ENCODE measurements around the gene PHOSPHO1.

PHOSPHO1 gene

GRCh38 chr17:49198211-49198610 is 32.4 kb downstream of the PHOSPHO1 start:
- TF ChIP-seq, protein P1, sequence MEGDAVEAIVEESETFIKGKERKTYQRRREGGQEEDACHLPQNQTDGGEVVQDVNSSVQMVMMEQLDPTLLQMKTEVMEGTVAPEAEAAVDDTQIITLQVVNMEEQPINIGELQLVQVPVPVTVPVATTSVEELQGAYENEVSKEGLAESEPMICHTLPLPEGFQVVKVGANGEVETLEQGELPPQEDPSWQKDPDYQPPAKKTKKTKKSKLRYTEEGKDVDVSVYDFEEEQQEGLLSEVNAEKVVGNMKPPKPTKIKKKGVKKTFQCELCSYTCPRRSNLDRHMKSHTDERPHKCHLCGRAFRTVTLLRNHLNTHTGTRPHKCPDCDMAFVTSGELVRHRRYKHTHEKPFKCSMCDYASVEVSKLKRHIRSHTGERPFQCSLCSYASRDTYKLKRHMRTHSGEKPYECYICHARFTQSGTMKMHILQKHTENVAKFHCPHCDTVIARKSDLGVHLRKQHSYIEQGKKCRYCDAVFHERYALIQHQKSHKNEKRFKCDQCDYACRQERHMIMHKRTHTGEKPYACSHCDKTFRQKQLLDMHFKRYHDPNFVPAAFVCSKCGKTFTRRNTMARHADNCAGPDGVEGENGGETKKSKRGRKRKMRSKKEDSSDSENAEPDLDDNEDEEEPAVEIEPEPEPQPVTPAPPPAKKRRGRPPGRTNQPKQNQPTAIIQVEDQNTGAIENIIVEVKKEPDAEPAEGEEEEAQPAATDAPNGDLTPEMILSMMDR (IDR thresholded peaks at IDR 0.05; ENCODE audit: low read length, missing control alignments): no peak
- H3K4me3 ChIP-seq (replicated peaks; ENCODE audit: low read depth, low read length): no peak overlapping the region
- no peak for DNase-seq (ENCODE audit: low read depth)

GRCh38 chr17:49197346-49197998 is 33.1 kb downstream of the PHOSPHO1 start:
- TF ChIP-seq, protein P1 (IDR thresholded peaks at IDR 0.05; ENCODE audit: low read length, missing control alignments): no peak
- no peak for DNase-seq (ENCODE audit: low read depth)
- no peak overlapping the region for H3K4me3 ChIP-seq (replicated peaks; ENCODE audit: low read depth, low read length)

DNA sequence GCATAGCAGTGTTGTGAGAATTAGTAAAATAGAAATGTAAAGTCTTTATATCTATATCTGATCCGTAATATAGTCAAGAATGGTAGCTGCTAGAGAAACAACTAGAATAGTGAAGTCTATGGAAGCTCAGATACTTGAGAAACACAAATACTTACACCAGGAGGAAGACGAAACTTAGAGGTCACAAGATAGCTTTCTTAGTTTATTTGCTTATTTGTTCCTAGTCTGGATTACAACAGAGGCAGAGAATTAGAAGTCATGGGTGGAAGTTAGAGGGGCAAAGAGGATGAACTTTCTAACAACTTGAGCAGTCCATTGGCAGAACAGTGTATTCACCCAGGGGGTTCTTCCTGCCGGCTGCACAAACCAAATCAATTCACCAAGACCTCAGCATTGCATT is 34.1 kb downstream of the PHOSPHO1 start:
- no peak overlapping the region for H3K4me3 ChIP-seq (replicated peaks; ENCODE audit: low read depth, low read length)
- TF ChIP-seq, protein P1 (IDR thresholded peaks at IDR 0.05; ENCODE audit: low read length, missing control alignments): no peak
- DNase-seq (ENCODE audit: low read depth): no peak

- TF ChIP-seq, protein P1 (IDR thresholded peaks at IDR 0.05; ENCODE audit: low read length, missing control alignments): no peak
- H3K4me3 ChIP-seq (replicated peaks; ENCODE audit: low read depth, low read length): no peak overlapping the region
- DNase-seq (ENCODE audit: low read depth): no peak
These were observed 34.8 kb downstream of the PHOSPHO1 start for GRCh38 chr17:49195751-49196150.

DNA sequence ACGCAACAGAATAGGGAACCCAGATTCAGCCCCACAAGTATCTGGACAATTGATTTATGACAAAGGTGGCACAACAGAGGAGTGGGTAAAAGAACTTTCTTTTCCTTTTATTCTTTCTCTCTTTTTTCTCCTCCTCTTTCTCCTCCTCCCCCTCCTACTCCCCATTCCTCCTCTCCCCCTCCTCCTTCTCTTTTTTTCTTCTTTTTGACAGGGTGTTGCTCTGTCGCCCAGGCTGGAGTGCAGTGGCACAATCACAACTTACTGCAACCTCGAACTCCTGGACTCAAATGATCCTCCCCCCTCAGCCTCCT is 36.3 kb downstream of the PHOSPHO1 start:
- no peak overlapping the region for H3K4me3 ChIP-seq (replicated peaks; ENCODE audit: low read depth, low read length)

GRCh38 chr17:49193513-49194296 is 36.9 kb downstream of the PHOSPHO1 start:
- DNase-seq (ENCODE audit: low read depth): peak; percentile 70
- peak overlapping the region; percentile 82 for H3K4me3 ChIP-seq (replicated peaks; ENCODE audit: low read depth, low read length)

More for the DNA sequence above, 36.3 kb downstream of the PHOSPHO1 start:
- no peak for DNase-seq (ENCODE audit: low read depth)
- TF ChIP-seq, protein P1 (IDR thresholded peaks at IDR 0.05; ENCODE audit: low read length, missing control alignments): no peak

More at GRCh38 chr17:49193513-49194296, 36.9 kb downstream of the PHOSPHO1 start:
- TF ChIP-seq, protein P1 (IDR thresholded peaks at IDR 0.05; ENCODE audit: low read length, missing control alignments): no peak

Data from fibroblast of pulmonary artery (primary cell).